ENCODE results near the gene TRNT1.
A peak's percentile ranks its signal among the peaks of the same experiment; 100 is the strongest.

Gene TRNT1

GRCh38 chr3:3126477-3127431 lies at the start of gene TRNT1:
Gene TRNT1 (plus strand): TSS chr3:3126940. CDS start chr3:3129041, 2,101 bp downstream.
- DNase-seq (ENCODE audit: low read depth) = peak; percentile 92

GRCh38 chr3:3080309-3080708 lies 46.4 kb upstream of the TRNT1 start:
- no peak for DNase-seq (ENCODE audit: low read depth)

DNA sequence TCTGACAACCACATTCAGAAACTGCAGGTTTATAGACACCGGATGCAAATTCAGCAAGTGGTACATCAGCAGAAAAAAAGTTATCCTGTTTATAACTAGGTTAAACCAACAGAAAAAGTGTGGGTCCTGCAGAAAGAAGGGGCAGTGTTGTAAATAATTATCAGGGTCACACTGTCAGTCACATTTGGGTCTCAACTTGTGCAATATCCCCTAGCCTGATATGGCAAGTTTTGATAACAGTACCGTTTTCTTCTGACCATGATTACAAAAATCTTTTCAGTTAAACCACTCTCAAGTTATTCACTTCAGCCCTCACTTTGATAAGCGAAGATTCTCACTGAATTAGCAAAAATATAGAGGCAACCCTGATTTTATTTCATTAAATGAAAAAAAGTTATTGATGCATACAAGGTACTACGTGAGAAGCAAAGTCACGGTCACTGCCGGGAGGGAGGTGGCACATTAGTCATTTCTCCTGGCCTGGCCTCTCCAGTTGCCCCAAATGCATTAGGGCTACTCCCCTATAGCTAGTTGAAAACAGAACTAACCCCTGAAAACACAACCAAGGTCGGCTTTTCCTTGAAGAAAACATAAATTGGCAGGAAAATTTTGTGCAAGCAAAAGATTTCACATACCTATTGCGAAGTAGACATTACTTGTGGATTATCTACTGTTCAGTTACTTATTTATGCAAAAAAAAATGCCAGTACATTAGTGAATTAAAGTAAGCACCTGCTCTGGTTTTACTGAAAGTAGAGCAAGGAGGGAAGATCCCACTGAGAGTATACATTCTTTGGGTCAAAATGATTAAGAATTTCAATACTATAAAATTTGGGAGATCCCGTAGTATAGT lies 45.1 kb upstream of the TRNT1 start:
- DNase-seq (ENCODE audit: low read depth) = no peak

- DNase-seq (ENCODE audit: low read depth) = no peak
Observed at GRCh38 chr3:3082234-3082924, 44.4 kb upstream of the TRNT1 start.

DNA sequence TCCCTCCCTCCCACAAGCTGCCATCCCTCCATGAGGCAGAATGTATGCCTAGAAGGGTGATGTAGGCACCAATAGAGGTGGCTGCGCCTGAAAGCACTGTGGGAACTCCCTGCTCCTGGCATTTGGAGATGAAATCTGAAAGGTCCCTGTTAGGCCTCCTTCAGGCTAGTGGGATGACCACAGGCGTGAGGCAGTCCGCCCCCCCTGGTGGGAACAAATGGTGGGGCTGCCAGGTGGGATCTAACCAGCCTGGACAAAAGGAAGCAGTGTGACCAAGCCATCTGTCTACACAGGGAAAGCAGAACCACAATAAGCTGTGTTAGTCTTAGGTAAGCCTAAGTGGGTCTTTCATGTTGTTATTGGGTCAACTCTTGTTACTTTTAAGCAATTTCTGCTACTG lies 41.9 kb upstream of the TRNT1 start:
- no peak for DNase-seq (ENCODE audit: low read depth)

DNA sequence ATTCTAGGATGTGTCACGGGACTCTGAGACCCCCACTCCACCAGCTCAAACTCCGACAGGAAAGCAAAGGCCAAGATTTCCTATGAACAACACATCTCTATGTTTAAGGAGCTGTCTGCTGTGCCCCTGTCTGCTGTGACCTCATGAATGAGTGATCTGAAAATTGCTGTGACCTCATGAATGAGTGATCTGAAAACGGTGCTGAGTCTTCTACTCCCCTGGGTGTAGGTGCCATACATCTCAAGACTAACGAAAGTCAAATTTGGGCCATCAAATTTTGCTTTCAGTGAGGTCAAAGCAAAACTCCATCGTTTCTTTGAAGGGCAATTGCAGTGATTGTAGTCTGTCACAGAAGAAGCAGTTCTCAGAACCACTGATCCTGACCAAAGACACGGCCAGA lies 41.0 kb upstream of the TRNT1 start:
- DNase-seq (ENCODE audit: low read depth) = no peak

DNA sequence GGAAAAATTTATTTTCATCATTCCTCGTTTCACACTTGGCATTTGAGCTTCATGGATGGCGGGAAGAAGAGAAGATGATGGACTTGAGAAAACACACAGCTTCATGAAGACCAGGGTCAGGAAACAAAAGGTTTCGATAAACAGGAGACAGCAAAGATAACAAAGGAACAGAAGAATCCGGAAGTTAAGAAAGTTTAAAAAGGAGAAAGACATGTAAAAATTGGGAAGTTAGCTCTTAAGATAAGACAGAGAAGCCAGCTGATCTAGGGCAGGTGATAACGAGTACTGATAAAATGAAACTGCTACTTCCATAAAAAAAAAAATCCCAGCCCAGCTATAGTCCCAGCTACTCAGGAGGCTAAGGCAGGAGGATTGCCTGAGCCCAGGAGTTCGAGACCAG lies 40.5 kb upstream of the TRNT1 start:
- DNase-seq (ENCODE audit: low read depth) = no peak

DNA sequence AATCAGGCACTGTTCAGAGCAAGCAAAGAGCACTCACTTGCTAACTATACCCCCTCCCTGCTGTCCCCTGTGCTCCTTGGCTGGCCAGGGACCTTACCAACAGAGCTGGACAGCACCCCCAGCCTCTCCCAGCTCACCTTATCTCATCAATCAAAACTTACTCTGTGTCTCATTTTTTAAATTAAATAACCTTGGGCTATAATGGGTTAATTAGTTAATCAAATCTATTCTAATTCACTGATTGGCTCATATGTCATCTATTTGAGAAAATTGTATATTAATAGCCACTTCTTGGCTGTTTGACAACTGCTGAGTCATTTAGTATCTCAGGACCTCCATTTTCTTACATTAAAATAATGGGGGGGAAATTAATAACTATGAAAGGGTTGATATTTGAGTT lies 39.5 kb upstream of the TRNT1 start:
- no peak for DNase-seq (ENCODE audit: low read depth)

DNA sequence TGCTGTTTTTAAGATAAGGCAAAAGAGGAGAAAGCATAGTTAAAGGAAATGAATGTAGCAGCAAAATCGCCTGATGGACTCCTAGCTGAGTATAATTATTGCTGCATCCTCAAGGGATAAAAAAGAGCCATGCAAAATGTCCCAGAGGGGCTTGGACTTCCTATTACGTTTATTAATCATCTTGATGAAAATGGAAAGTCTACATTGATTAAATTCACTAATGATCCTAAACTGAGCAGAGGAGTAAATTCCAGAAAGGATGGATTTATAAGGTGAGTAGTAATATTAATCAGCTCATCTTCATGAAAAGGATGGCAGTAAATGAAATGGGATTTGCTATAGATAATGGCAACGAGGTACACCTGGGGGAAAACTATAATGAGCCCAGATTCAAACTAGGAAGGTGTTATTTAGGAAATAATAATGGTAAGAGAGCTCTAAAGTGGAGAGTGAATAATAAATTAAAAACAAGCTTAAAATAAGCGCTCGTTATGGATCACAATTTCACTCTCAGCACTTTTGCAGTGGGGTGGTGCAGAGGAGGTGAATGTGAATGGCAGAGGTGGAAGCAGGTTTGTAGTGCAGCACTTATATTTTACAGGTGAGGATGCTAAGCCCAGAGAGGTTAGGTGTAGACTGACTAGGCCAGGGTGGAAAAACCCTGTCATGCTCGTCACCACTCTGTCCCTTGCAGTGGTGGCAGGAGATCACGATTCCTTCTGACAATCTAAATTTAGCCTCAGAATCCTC lies 38.8 kb upstream of the TRNT1 start:
- DNase-seq (ENCODE audit: low read depth) = no peak

GRCh38 chr3:3089017-3089416 lies 37.7 kb upstream of the TRNT1 start:
- no peak for DNase-seq (ENCODE audit: low read depth)

DNA sequence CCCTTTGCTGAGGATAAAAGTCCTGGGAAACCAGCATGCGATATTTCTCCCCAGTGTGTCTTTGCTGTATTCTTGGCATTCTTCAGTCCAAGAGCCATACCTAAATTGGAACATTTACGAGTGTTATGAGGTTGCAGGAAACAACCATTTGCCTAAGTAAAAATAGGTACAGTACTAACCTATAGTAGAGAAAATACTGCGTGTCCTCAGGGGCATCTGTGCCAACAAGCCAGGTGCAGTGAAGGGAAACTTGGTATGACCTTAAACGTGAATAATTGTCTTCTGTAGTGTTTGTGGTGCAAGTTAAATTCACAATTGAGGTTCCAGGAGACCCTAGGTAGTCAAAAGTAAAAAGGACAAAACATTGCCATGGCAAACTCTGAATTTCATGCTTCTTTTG lies 28.8 kb upstream of the TRNT1 start:
- no peak for DNase-seq (ENCODE audit: low read depth)

- DNase-seq (ENCODE audit: low read depth) = no peak
Observed at GRCh38 chr3:3101660-3102458, 24.9 kb upstream of the TRNT1 start.

GRCh38 chr3:3102751-3103150 lies 24.0 kb upstream of the TRNT1 start:
- DNase-seq (ENCODE audit: low read depth) = no peak

- no peak for DNase-seq (ENCODE audit: low read depth)
Observed at GRCh38 chr3:3105246-3105645, 21.5 kb upstream of the TRNT1 start.

GRCh38 chr3:3105815-3106214 lies 20.9 kb upstream of the TRNT1 start:
- no peak for DNase-seq (ENCODE audit: low read depth)

DNA sequence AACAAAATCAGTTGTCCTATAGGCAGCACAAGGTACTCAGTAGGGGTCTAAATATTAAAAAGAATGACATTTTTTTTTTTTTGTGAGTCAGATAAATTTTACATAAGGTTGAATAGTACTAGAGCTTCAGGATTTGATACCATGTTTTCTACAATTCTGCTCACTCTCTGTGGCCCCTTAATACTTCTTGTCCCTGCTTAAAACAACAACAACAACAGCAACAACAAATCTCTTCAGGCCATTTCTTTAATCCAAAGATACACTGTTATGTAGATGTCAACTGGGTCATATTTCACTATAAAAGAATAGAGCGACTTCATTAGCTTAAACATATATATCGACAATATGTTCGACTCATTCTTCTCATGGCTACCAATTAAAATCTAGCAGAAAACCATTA lies 19.6 kb upstream of the TRNT1 start:
- no peak for DNase-seq (ENCODE audit: low read depth)

DNA sequence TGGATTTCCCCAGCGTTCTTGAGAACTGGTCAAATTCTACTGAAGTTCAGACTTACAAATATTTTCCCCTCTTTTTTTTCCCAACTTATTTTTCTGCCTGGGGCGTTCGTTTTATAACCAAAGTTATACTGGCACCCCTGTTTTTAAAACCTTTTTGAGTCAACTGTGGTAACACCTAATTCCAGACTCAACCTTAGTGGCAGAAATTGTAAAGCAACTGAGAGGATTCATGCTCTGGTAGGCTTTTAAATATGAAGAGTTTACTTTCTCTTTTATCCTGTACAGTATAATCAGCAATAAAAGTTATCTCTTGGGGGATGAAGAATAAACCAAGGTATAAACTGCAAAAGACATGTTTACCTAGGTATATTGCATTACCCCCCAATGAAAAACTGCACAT lies 18.9 kb upstream of the TRNT1 start:
- DNase-seq (ENCODE audit: low read depth) = no peak

DNA sequence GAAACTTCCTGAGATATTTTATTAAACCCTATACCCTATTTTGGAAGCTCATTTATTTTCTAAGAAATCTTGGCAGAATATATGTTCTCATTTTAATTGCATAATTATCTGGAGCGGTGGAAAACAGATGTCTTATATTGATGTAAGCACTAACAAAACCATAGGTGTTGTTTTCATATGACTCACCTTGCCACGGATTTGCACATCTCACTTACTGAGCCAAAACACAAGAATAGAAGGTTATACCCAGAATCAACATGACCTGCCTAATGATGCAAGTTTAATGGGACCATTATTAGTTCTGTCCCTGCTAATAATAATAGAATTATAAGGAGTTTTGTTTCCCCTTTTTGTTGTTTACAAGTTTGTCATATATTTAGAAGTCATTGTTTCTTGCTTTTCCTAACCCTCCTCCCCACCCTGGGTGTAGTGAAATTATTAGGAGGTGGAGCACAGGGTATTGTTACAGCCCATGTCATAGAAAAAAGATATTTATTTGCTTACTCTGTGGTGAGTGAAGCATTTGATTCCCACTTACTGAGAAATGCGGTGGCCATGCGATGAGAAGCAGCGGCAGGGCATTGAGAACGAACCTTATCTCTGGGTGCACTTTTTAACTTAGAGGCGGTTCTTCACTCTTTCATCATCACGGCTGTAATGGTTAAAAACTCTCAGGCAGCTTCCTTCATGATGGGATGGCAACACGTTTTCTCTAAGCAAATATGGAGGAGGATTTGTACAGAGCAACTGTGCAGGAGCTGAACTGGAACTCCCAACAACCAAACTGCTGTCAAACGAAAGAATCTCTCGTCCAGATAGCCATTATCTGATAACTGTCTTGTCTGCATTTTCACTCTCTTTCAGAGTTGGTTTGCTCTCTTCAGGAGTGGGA lies 17.1 kb upstream of the TRNT1 start:
- DNase-seq (ENCODE audit: low read depth) = no peak

- no peak for DNase-seq (ENCODE audit: low read depth)
Observed at GRCh38 chr3:3110299-3110630, 16.5 kb upstream of the TRNT1 start, which contains the start of gene IL5RA. Gene IL5RA (minus strand): TSS chr3:3110374. CDS start chr3:3104984, 5,390 bp downstream.
